ENCODE measurements around the gene CEP76. TPM values are rescaled to one million over a fixed set of nuclear protein-coding genes. Genes with fewer than 3 reads are reported as not detected.

CEP76 gene
- total and polyA plus RNA-seq, 2 donors (not counting 3 experiments of a cell fraction or from before 2014, with no cell fraction given), result 5.8 to 8.6 TPM

GRCh38 chr18:12703664-12704063, 1.1 kb upstream of the CEP76 start:
- no peak for TF ChIP-seq POLR2AphosphoS5 (IDR thresholded peaks at IDR 0.05; ENCODE audit: insufficient read depth, low read depth, low read length)
- TF ChIP-seq MYC (IDR thresholded peaks at IDR 0.05; ENCODE audit: low read depth, low read length), result no peak
- TF ChIP-seq CTCF (IDR thresholded peaks at IDR 0.05; ENCODE audit: extremely low read depth in 1 of 2, insufficient read depth in 1 of 2, low read depth in 1 of 2, low read length in 2 of 2), result no peak
- no peak for TF ChIP-seq POLR2A (IDR thresholded peaks at IDR 0.05; ENCODE audit: low read depth, low read length)
- no peak for TF ChIP-seq GATA2 (IDR thresholded peaks at IDR 0.05; ENCODE audit: insufficient read depth, insufficient read length, low read depth, low read length)
- TF ChIP-seq MAX (IDR thresholded peaks at IDR 0.05; ENCODE audit: insufficient read depth, insufficient read length), result no peak
- no peak for TF ChIP-seq FOS (IDR thresholded peaks at IDR 0.05; ENCODE audit: borderline replicate concordance, insufficient read depth, low read length)
- no peak for TF ChIP-seq JUN (IDR thresholded peaks at IDR 0.05; ENCODE audit: borderline replicate concordance, insufficient read depth, insufficient read length, low read depth)
- TF ChIP-seq EZH2 (IDR thresholded peaks at IDR 0.05; ENCODE audit: borderline replicate concordance, low read depth, low read length, severe bottlenecking), result no peak
- no TSS peak for BruUV-seq (replicated peaks)
- Histone ChIP-seq H3K9ac (replicated peaks; ENCODE audit: extremely low read depth, insufficient read depth, low read length) (peak overlapping the region; percentile 98), H3K36me3 (ENCODE audit: control insufficient read depth in 2 of 2, extremely low read depth in 1 of 2, insufficient read depth in 2 of 2, low read length in 2 of 2) (peaks cover 4 to 11% of the 10 kb centered on the region in 2 experiments), H3K27ac (ENCODE audit: insufficient read depth, low read depth, low read length) (peak overlapping the region; percentile 93), H4K20me1 (replicated peaks; ENCODE audit: control insufficient read depth, extremely low read depth, insufficient read depth, low read length) (no peaks in the 10 kb centered on the region), H3K4me3 (replicated peaks in 1 of 3; ENCODE audit: insufficient read depth in 1 of 3, low read depth in 1 of 3, low read length in 3 of 3) (peak overlapping the region; percentile 53 to 90 (median 89)), H3K79me2 (ENCODE audit: control insufficient read depth, insufficient read depth, low read length) (peaks cover 41% of the 10 kb centered on the region), H3K9me3 (replicated peaks; ENCODE audit: control insufficient read depth, insufficient read depth, low read length) (no peaks in the 10 kb centered on the region), H3K9me1 (replicated peaks; ENCODE audit: control insufficient read depth, extremely low read depth, insufficient read depth, low read length) (no peaks in the 10 kb centered on the region), H3K4me2 (ENCODE audit: insufficient read depth, low read length) (peak overlapping the region; percentile 90), H3K4me1 (ENCODE audit: control insufficient read depth, extremely low read depth, insufficient read depth, low read length) (peaks cover 19% of the 10 kb centered on the region), H3K27me3 (ENCODE audit: control insufficient read depth in 2 of 2, insufficient read depth in 2 of 2, low read length in 2 of 2) (no peaks in the 10 kb centered on the region), H2AFZ (ENCODE audit: low read depth, low read length) (peak overlapping the region; percentile 92)
- CTCF ChIA-PET, result interaction anchor here (1.5 to 2.1 kb wide), 2 partner anchors 313 to 376 kb away, joined by 5 to 6 read pairs; no protein-coding TSS in a partner anchor
- DNase-seq (ENCODE audit: low read depth, low spot score) (no peak), FAIRE-seq (no peak)
- POLR2A ChIA-PET, result no interaction called here
- dilution Hi-C loops (cut with MboI; ENCODE audit: extremely low pct_ligation_motif_present, low sequenced_read_pairs), result no loop called here
- intact Hi-C loops (cut with micrococcal nuclease), result no loop called here

All from endothelial cell of umbilical vein (primary cell).